ENCODE data around the gene LMAN1. TPM values are rescaled to one million over a fixed set of nuclear protein-coding genes. Genes with fewer than 3 reads are reported as not detected.

The LMAN1 gene
- total RNA-seq, 1 donor from 2014 or later = 63.1 TPM

GRCh38 chr18:59306640-59307039 is 52.4 kb downstream of the LMAN1 start:
- no peak for DNase-seq (ENCODE audit: low spot score)

GRCh38 chr18:59305295-59305694 is 53.8 kb downstream of the LMAN1 start:
- no peak for DNase-seq (ENCODE audit: low spot score)

GRCh38 chr18:59303656-59304195 is 55.3 kb downstream of the LMAN1 start:
- no peak for DNase-seq (ENCODE audit: low spot score)

GRCh38 chr18:59303006-59303405 is 56.1 kb downstream of the LMAN1 start:
- no peak for DNase-seq (ENCODE audit: low spot score)

- no peak for DNase-seq (ENCODE audit: low spot score)
Observed at GRCh38 chr18:59301929-59302328, 57.1 kb downstream of the LMAN1 start.

- DNase-seq (ENCODE audit: low spot score) = no peak
Observed at GRCh38 chr18:59300676-59301285, 58.3 kb downstream of the LMAN1 start.

GRCh38 chr18:59298871-59299270 is 60.2 kb downstream of the LMAN1 start:
- DNase-seq (ENCODE audit: low spot score) = no peak

GRCh38 chr18:59293317-59293716 is 65.7 kb downstream of the LMAN1 start:
- no peak for DNase-seq (ENCODE audit: low spot score)

- no peak for DNase-seq (ENCODE audit: low spot score)
Observed at GRCh38 chr18:59286341-59286740, 72.7 kb downstream of the LMAN1 start.

GRCh38 chr18:59282341-59282740 is 76.7 kb downstream of the LMAN1 start:
- DNase-seq (ENCODE audit: low spot score) = no peak

- DNase-seq (ENCODE audit: low spot score) = no peak
Observed at GRCh38 chr18:59279722-59280121, 79.3 kb downstream of the LMAN1 start.

- DNase-seq (ENCODE audit: low spot score) = no peak
Observed at GRCh38 chr18:59279193-59279592, 79.9 kb downstream of the LMAN1 start.

- no peak for DNase-seq (ENCODE audit: low spot score)
Observed at GRCh38 chr18:59278793-59279192, 80.3 kb downstream of the LMAN1 start.

Other genes starting within 250 kb of the LMAN1 start
- 22.7 TPM for gene SEC11C, start 219.4 kb downstream of the LMAN1 start, total RNA-seq
- not detected for gene GRP, start 139.1 kb downstream of the LMAN1 start, total RNA-seq
- gene RAX, start 85.8 kb downstream of the LMAN1 start, total RNA-seq = not detected
- gene CPLX4, start 40.6 kb downstream of the LMAN1 start, total RNA-seq = not detected